Fibroblast of skin of left quadriceps (primary cell): ENCODE measurements around the gene BEST4.
"Not testable (repeated sequence)": the region's sequence is repeated elsewhere in the genome, so short reads cannot be mapped to it uniquely, and the experiment has no call there.

ENCODE experiments used
- DNase-seq, 2 experiments: peaks; one replicate each; pipeline ENCODE4 v3.0.0-alpha.2; 2013; ENCODE audit warnings: low read depth in 2 of 2

BEST4 gene

GRCh38 chr1:44819608-44820327, 31.8 kb upstream of the BEST4 start:
- DNase-seq, result peak; percentile 96

- DNase-seq, result no peak
These were observed 31.2 kb upstream of the BEST4 start for GRCh38 chr1:44819196-44819607.

GRCh38 chr1:44817771-44818495, 30.0 kb upstream of the BEST4 start:
- no peak for DNase-seq

DNA sequence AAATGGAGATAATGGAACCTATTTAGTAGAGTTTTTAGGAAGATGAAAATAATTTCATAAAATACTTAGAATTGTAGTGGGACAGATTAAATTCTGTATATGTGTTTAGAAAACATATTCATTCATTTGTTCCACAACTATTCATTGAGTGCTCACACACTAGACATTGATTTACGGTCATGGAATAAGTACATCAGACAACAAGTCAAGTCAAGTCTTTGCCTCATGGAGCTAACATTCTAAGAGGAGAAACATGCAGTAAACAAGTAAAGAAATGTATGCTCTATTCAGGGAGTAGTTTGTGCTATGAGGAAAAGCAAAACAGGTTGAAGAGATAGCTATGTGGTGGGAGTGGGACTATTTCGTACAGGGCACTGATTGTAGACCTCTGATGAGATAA, 29.3 kb upstream of the BEST4 start:
- DNase-seq, result no peak

GRCh38 chr1:44815926-44816325, 28.0 kb upstream of the BEST4 start:
- DNase-seq, result not testable (repeated sequence)

- DNase-seq, result no peak
These were observed 25.0 kb upstream of the BEST4 start for GRCh38 chr1:44812822-44813543.

DNA sequence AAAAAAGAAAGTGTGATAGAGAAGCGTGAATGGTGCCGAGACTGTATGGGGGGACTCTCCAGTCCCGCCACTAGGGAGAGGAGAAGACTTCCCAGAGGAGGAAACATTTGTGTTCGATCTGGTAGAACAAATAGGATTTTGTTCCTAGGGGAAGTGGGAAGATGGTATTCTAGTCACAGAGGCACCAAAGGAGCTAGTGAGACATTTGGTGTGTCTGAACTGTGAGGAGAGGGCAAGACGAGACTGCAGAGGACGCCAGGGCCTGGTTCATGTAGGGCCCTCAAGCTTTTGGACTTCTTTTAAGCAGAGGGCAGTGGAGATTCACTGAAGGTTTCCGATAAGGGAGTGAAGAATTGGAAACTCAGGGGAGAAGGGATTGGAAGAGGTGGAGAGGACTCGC, 23.3 kb upstream of the BEST4 start:
- no peak for DNase-seq

GRCh38 chr1:44810762-44811105, 22.8 kb upstream of the BEST4 start:
- DNase-seq, result not testable (repeated sequence)

DNA sequence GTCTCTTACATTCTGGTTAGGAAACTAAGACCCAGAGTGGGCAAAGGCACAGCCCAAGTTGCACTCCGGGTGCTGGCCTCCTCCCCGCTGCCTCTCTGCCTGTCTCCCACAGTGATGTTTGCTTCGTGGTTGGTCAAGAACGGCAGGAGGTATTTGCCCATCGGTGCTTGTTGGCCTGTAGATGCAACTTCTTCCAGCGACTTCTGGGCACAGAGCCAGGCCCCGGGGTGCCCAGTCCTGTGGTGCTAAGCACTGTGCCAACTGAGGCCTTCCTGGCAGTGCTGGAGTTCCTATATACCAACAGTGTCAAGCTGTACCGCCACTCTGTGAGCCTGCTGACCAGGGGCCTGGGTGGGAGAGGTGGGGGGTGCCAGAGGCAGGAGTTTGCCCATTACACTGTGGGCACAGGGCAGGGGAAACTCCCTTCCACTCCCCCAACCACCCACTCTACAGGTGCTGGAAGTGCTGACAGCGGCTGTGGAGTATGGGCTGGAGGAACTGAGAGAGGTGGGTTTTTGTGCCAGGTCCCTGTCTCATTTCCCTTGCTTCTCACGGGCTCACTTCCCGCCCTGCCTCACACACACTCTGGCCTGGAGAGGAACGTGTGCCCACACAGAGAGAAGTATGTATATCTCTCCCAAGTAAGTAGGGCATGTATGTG, 22.3 kb upstream of the BEST4 start:
- no peak for DNase-seq

DNA sequence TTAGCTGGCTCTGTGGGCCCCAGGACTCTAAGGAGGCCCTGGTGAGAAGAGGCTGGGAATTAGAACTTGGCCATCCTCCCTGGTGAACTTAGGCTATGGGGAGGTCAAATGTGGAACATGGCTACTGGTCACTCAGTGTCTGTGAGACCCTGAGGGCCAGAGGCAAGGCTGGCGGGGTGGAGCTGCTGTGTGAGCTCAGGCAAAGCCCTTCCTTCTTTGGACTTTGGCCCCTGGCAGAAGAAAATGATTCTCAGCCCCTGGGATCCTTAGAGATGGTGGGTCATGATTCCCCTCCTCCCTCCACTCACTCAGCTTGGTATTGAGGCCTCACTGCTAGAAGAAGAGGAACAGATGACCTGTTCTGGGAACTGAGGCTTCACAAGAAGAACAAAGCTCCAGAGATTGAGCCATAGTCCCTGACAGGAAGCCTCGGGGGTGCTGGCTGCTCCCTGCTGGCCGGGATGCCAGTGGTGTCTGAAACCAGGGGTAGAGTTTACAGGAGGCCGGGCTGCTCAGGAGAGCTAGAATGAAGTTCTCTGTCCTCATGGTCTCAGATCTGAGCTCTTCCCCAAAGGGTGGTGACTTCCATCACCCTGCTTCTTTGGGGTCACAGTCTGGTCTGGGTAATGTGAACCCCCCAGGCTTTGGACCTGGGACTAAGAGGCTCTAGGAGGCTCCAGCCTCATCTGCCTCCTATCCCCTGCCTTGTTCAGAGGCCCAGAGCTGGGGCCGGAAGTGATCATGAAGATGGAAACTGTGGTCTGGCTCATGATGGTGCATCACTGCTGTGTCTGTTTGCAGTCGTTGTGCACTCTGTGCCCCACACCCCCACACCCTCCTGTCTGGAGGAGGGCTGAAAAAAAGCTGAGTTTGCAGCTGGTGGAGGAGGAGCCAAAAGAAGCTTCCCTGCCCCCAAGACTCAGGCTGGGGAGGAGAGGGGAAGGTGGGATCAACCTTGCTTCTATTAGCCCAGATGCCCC, 21.3 kb upstream of the BEST4 start:
- no peak for DNase-seq

GRCh38 chr1:44808063-44808937, 20.3 kb upstream of the BEST4 start, which contains the start of gene BTBD19:
Gene BTBD19 (plus strand): TSS chr1:44808523. CDS start chr1:44808821, 298 bp downstream.
- peak; percentile 68 to 69 for DNase-seq

DNA sequence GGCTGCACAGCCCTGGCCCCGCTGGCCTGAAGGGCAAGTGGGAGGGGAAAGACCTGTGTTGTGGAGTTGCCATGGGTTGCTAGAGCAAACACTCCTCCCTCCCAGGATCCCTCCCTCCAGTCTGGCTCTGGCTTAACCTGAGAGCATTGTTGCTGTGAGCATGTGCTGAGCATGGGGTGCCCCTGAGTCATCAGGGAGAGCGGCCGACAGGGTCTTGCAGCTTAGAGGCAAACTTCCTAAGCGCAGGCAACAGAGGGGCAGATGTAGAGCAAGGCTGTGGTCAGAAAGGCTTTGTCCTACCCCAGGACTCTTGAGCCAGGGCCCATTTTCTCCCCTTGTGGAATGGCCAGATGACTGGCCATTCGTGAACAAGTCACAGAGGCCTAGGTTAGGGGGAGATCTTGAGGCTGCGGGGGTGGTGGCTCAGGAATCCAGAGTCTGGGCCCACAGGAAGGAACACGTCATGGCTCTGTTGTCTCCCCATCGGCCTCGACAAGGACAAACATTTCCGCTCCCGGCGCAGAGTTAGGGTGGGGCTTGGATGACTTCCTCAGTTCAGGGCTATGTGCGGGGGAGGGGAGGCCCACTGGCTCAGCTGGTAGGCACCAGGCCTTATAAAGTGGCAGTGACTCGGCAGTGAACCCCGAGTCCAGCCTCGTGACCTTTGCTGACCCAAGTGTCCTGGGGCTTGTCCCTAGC, 19.5 kb upstream of the BEST4 start:
- DNase-seq, result peak; percentile 97

DNA sequence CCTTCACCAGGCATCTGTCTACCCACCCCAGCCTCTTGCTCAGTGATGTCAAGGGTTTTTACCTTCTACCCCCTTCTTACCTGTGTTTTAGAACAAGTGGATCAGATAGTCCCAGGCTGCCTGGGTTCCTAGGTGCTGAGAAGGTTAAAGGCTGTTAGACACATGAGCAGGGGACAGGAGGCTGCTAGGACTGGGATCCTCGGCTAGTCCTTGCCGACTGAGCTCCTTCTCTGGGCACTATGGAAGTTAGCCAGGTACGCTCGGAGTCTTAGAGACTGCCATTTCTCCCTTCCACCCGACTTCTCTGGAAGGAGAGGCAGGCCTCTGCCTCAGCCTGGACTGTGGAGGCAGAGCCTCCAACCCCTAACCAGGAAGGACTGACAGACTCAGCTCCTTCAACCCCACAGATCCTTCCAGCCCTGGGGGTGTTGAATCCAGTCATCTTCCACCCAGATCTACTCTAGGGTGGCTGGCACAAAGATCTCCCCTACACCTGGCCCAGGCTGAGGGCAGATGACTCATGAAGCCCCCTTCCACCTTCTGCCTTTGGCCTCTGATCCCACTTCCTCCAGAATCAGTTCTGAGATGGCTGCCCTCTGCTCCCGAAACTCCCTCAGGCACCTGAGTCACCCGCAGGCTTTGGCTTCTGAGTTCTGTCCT, 18.9 kb upstream of the BEST4 start, which contains the start of gene DYNLT4:
Gene DYNLT4 (minus strand): TSS at position 648 of the 660 bp plus-strand sequence. CDS start 683 bp downstream, outside the sequence.
- DNase-seq, result no peak

DNA sequence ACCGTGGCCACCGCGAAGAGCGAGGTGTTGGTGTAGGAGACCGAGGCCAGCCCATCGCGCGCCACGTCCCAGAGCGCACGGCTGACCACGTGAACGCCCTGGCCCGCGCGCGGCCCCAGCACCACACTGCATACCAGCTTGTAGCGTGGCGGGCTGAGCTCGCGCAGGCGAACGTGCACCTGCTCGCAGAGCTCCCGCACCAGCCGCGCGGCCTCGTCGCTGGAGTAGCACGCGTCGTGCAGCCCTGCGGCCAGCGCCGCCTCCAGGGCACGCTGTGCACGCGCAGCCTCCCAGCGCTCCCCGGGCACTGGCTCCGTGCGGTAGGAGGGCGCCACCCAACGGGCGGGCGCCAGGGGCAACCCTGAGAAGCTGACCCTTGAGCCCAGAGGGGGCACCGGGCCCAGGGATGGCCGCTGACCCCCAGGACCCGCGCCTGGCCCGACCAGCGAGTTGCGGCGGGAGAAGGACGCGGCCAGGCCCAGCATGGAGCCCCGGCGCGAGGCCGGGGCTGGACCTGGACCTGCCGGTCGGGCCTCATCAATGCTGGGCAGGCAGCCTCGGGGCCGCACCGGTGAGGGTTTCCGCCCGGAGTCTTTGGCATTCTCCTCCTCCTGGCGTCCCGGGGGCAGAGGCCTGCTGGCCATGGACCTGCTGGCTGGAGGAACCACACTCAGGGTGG, 18.2 kb upstream of the BEST4 start:
- DNase-seq, result no peak

GRCh38 chr1:44805311-44806024, 17.5 kb upstream of the BEST4 start:
- no peak for DNase-seq

DNA sequence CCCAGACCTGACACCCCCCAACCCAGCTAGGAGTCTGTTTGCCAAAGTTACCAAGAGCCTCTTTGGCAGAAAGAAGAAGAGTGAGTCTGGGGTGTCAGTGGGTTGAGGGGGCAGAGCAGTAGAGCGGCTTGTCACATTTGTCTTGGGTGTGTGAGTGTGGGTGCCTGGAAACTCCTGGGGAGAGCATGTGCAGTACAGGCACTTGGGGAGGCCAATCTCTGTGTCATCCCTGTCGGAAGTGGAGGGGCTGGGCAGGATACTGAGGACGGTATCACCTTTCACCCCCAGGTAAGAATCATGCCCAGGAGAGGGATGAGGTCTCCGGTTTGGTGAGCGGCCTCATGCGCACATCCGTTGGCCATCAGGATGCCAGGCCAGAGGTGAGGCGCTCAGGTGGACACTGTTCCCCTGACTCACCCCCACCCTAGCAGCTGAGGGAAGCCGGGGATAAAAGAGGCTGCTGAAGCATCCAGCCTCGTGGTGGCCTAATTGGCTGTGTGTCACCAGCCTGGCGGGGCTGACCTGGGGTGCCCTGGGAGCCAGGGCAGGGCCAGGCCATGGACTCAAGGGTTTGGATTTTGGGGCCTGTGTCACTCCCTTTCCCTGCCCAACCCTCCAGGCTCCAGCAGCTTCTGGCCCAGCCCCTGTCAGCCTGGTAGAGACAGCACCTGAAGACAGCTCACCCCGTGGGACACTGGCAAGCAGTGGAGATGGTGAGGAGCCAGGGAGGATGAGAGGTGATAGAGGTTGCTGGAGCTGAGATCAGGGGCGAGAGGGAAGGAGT, 15.5 kb upstream of the BEST4 start:
- DNase-seq, result no peak

DNA sequence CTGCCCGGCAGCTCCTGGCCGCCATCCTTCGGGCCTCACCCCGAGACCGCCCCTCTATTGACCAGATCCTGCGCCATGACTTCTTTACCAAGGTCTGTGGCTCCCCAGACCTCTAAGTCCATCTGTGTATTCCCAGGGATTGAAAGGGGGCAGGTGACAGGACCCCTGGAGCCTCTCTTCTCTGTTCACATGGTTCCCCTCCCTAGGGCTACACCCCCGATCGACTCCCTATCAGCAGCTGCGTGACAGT, 15.0 kb upstream of the BEST4 start:
- no peak for DNase-seq
